ACHN (cell line): ENCODE data around the gene AFM.
A peak's percentile ranks its signal among the peaks of the same experiment; 100 is the strongest.
"Not testable (repeated sequence)": the region's sequence is repeated elsewhere in the genome, so short reads cannot be mapped to it uniquely, and the experiment has no call there.

Source experiments
- DNase-seq: peaks from one replicate; pipeline ENCODE4 v3.0.0-alpha.2; 2015
- in situ Hi-C: cut with HindIII; loops from 2 replicates; pipeline ENCODE4 v1.10.0; 2017; ENCODE audit warnings: low sequenced_read_pairs, low pct_ligation_motif_present, low pct_unique_long_range_greater_than_20kb

The AFM gene

DNA sequence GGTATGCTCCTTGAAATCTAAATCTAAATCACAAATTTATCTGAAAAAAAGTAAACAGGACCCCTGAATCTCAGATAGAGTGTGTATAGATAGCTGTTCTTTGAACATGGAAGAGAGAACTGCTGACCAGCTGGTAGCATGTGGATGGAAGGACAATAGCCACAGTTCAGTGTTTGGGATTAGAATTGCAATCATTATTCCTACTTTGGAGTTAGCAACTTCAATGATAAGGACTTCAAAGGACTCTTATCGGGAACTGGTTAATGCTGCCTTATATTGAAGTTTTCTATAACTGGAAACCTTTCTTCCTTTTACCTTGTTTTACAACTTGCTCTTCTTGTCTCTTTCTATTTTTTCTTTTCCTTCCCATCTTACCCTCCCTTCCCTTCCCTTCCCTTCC, 5.0 kb downstream of the AFM start:
- in situ Hi-C loops, result no loop called here
- DNase-seq, result no peak

DNA sequence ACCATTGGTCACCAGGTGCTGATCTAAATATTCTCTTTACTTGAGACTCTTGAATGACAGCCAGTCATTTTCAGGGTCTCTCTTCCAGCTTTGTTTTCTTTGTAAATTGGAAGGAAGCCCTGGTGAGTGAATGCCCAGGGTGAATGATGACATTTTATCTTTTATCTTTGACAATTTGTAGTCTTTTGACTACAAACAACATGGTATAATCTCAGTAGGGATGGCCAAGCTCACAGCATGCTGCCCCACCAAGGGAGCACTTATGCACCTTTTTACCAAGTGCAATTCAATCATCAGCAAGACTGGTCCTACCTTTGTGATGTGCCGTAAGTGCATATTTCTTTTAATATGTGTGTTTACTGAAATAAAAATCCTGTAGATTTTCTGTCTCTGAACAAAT, 5.7 kb downstream of the AFM start:
- DNase-seq, result no peak
- in situ Hi-C loops, result no loop called here

DNA sequence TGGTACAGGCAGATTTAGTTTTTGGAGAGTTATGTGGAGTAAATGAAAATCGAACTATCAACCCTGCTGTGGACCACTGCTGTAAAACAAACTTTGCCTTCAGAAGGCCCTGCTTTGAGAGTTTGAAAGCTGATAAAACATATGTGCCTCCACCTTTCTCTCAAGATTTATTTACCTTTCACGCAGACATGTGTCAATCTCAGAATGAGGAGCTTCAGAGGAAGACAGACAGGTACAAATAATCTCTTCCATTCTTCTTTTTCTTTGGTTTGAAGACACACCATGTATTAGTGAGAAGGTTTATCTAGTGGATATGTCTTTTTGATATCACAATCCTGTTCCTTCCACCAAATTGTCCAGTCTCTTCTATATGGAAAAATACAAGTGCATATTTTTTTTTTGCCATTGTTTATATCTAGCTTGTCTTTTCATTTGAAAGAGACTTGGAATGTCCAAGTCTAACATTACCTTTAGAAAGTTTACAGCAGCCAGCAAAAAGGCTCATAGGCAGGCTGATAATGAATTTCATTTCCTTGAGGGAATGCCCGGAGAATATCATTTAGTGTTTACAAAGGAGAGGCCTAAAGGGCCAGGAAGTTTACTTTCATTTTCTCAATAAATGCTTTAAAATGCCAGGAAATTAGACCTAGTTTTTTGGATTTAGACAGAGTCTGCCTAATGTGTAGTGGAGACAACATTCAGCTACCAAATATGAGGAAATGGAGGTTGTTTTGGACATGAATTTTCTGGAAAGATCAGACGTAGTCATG, 18.6 kb downstream of the AFM start:
- in situ Hi-C loops, result no loop called here
- peak; percentile 8 for DNase-seq

DNA sequence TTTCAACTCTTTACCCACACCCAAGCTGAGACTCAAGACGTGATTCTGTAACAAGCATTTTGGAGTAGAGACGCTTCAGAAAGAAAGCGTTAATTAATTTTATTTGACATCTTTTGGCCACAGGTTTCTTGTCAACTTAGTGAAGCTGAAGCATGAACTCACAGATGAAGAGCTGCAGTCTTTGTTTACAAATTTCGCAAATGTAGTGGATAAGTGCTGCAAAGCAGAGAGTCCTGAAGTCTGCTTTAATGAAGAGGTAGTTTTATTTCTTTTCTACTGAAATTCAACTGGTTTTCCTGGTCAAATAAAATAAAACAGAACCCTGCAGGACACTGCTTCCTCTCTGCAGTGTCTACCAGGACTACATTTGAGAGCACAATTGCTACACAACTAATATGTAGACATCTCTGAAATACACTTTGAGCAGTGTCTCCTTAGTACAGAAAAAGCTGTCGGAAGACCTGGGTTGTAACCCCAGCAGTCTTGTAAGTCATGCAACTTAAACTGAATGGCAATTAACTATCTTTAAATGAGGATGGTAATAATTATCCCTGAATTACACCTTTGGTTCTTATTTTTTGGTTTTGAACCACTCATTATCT, 20.2 kb downstream of the AFM start:
- DNase-seq, result no peak
- in situ Hi-C loops, result no loop called here

DNA sequence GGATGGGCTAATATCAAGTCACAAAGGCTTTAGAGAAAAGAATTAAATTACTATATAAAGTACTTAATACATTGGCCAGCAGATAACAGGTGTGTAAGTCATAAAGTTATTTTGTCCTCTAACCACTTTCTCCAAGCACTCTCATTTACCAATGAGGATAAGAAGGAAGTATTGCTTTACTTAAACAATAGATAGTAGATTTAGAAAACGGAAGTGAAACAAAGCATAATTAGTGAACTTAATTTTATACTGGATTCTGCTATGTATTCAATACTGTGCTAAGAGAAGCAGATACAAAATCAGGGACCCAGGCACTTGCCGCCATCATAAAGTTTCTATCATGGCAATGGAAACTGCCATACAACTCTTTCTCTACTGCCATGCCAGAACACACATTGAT, 24.0 kb downstream of the AFM start:
- DNase-seq, result no peak
- in situ Hi-C loops, result no loop called here

DNA sequence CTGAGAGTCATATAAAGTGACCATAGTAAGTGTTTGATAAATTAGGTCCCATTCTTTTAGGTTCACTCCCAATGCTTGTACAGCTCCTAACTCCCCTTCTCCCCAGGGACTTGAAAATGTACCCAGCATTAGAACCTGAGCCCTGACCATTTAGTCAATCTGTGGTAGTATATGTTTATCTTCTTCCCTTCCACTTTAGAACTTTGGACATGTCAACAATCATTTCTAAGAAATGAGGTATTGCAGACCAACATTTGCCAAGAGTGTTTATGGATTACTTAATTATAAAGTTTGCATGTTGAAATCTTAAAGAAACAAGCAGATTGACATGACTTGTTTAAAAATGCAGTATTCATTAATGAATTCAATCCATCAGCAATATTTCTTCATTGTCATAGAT, 26.0 kb downstream of the AFM start:
- DNase-seq, result no peak
- in situ Hi-C loops, result no loop called here

DNA sequence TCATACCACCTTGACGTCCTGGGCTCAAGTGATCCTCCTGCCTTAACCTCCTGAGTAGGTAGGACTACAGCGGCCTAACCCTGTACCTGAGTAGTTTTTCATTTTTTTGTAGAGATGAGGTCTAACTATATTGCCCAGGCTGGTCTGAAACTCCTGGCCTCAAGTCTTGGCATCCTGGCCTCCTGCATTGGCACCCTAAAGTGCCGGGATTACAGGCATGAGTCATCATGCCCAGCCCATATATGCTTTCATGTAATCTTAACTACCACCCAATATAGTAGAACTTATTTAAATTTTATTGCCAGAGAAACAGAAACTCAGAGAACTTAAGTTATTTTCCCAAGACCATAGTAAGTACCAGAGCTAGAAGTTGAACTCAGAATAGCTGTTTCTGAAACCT, 27.1 kb downstream of the AFM start:
- in situ Hi-C loops, result no loop called here
- DNase-seq, result no peak

DNA sequence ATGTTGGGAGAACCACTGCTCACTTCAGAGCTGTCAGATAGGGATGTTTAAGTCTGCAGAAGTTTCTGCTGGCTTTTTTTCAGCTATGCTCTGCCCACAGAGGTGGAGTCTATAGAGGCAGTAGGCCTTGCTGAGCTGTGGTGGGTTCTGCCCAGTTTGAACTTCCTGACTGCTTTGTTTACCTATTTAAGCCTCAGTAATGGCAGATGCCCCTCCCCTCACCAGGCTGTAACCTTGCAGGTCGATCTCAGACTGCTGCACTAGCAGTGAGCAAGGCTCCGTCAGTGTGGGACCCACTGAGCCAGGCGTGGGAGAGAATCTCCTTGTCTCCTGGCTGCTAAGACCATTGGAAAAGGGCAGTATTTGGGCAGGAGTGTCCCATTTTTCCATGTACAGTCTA, 36.8 kb downstream of the AFM start:
- in situ Hi-C loops, result no loop called here
- DNase-seq, result no peak

DNA sequence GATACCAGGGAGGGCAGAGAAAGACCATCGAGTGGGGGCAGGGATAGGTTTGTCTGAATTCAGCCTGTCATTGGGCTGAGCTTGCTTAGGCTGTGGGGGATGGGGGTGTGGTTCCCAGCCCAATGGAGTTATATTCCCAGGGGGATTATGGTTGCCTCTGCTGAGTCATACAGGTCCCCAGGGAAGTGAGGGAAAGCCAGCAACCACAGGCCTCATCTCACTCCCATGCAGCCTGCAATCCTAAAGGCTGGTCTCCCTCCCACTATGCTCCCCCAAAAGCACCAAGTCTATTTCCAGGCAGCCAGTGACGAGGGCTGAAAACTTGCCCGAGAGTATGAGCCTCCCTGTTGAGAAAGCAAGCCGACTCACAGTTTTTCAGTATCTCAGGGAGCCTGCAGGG, 39.3 kb downstream of the AFM start:
- no peak for DNase-seq
- in situ Hi-C loops, result no loop called here

DNA sequence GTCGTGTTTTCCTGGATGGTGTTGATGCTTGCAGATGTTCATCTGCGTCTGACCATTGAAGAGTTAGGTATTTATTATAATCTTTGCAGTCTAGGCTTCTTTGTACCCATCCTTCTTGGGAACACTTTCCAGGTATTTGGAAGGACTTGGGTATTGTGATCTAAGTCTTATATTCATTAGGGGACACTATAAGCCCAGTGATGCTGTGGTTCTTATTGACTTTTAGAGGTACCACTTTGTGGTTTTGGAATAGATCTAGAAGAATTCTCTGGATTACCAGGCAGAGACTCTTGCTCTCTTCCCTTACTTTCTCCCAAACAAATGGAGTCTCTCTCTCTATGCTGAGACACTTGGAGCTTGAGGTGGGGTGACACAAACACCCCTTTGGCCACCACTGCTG, 41.6 kb downstream of the AFM start:
- in situ Hi-C loops, result no loop called here
- DNase-seq, result no peak

DNA sequence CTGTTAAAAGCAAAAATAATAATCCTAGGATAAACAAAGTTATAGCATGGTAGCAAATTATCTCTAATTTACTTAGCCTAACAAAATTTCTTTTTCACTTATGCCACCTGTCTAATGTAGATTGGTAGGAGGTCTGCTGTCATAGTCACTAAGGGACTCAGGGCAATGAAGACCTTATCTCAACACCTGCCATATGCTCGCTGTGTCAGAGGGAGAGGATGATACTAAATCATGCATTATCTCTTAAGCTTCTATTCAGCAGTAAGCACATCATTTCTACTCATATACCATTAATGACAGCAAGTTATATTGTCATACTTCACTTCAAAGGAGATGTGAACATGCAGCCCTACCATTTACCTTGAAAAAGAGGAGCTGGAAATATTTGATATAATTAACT, 44.1 kb downstream of the AFM start:
- DNase-seq, result no peak
- in situ Hi-C loops, result no loop called here

DNA sequence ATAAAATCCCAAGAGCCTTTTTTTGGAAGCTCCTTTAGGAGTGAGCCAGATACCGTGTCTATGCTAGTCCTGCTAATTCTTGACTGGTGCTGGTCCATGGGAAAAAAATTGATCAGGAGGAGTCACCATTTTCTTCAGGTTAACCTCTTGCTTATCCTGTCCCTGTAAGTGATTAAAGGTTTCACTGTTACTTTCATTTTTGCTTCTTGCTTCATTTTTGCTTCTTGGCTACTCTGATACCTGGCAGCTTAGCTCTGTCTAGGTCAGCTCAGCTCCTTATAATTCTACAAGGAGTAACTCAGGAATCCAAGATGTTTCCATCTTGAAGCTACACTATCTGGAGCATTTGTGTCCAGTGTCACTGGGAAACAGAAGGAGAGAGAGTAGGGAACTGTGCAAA, 45.7 kb downstream of the AFM start:
- DNase-seq, result no peak
- in situ Hi-C loops, result no loop called here

DNA sequence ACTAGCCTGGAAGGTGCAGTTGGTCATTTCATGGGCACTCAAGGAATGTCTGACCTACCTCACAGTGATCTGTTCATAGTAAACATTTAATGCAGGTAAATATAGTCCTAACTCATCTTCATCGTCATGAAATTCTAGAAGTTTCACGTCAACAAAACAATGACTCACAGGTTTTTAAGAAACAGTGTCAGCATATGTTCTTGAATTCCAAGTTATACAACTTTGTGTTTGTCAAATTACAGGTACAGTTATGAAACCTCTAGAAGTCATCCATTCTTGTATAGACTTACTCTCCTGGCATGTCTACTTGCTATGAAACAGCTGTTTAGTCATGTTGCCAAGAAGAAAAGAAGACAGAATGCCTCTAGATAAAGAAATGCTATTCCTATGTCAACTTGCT, 46.6 kb downstream of the AFM start:
- in situ Hi-C loops, result no loop called here

DNA sequence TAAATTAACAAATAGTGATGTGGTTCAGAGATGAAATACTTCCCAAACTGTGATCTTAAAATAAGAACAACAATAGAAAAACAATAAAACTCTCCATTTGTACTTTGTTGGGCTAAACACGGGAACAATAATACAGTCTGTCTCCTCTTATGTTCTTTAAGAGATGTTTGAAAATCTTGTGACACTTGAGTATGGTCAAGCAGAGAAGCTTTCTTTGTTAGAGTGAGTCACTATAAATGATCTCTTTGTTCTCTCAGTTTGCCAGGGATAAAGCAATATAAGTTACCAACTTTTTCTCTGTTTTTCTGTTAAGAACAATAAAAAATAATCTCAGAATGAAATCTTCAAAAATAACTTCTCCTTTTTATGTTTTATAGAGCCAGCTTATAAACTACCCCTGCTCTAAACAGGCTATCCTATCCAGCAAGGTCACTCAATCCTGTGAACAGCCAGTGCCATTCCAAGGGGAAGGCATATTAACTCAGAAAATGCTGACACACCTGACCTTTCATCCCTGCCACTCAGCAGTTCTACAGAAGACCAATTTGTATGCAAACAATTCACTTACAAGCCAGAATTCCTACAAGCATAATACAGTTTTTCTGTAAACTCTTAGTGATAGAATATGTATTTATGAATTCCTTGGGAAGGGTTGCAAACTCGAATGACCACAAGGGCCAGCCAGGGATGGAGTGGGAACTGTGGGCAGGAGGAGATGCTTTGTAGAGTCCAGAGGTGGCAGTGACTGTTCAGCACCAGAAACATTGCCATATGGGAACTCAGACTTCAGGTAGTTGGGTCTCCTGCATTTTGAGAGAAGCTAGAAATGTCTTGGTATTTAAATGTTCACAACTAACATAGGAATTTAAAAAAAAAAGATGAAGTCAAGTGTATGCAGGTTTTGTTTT, 52.2 kb downstream of the AFM start:
- in situ Hi-C loops, result no loop called here
- no peak for DNase-seq

More for the DNA sequence above, 46.6 kb downstream of the AFM start:
- no peak for DNase-seq

DNA sequence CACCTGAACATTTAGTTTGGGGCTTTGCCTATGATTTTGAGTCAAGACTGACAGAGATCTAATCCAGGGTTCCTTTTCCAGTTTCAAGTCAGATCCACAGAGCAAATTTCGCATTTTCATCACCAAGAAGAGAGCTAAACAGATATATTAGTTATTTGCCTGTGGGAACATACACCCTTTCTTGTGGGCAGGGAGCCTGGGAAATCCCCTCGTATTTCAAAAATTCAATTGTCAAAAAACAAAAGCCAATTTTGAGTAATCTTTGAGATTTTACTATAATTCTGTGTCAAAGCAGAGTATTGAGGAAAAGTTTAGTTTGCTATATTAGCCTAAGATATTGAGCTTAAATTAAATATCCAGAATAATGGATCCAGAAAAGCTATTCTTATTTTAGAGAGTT, 56.6 kb downstream of the AFM start:
- DNase-seq, result no peak
- in situ Hi-C loops, result no loop called here

DNA sequence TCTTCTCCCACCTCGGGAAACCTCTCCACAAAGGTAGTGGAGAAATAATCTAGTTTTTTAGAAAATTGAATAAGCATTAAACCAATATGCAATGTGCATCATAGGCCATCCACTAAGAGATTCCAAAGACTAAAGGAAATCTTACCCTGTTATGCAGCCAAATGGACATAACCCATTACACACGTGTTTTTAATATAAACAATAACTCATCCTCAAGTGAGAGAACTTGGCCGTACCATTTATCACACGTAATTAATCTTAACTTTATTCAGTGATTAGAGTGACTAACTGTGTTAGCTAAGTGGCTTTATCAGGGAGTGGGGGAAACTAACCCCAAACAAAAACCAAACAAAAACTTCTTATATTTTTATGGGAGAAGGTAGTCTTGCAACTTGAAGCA, 57.8 kb downstream of the AFM start:
- DNase-seq, result no peak
- in situ Hi-C loops, result no loop called here

DNA sequence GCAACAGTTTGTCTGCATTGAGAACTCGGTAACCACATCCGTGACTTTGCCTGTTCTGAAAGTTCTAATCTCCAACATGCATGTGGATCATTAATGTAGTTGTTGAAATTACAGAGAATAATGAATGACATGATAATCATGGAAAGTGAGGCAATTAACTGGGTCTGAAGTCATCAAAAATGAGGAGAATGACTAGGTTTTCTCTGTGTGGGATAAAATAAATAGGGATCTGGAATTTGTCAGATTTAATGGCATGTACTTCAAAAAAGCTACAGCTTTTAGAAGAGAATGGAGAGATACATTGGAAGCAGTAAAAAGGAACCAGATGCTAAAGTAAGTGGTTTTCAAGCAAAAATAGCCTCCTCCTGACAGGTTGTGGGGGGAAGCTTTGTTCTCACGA, 59.3 kb downstream of the AFM start:
- no peak for DNase-seq
- in situ Hi-C loops, result no loop called here

DNA sequence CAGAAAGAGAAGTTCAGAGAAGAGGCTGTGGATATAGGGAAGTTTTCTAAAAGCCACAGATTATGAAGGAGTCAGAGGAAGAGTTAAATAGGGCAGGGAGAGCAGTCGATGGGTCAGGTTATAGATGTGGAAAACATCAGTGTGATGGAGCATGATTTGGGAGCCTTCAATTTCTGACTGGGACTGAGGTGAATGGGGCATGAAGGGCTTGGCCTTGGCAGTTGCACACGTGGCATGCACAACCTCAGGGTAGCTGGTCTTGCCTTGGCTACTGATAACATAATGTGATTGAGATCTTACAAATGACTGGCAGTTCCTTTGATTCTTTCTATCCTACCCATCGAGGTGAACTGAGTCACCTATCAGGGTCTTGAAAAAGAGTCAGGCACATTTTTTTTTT, 59.7 kb downstream of the AFM start:
- in situ Hi-C loops, result no loop called here
- DNase-seq, result no peak

DNA sequence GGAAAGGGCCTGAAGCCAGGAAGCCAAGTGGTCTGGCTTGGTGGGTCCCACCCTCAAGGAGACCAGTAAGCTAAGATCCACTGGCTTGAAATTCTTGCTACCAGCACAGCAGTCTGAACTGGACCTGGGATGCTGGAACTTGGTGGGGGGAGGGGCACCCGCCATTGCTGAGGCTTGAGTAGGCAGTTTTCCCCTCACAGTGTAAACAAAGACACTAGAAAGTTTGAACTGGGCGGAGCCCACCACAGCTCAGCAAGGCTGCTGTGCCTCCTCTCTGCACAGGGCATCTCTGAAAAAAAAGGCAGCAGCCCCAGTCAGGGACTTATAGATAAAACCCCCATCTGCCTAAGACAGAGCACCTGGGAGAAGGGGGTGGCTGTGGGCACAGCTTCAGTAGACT, 63.1 kb downstream of the AFM start:
- in situ Hi-C loops, result no loop called here
- DNase-seq, result no peak

DNA sequence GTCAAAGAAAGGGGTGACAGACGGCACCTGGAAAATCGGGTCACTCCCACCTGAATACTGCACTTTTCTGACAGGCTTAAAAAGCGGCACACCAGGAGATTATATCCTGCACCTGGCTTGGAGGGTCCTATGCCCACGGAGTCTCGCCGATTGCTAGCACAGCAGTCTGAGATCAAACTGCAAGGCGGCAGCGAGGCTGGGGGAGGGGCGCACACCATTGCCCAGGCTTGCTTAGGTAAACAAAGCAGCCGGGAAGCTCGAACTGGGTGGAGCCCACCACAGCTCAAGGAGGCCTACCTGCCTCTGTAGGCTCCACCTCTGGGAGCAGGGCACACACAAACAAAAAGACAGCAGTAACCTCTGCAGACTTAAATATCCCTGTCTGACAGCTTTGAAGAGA, 69.3 kb downstream of the AFM start:
- DNase-seq, in situ Hi-C loops: not testable (repeated sequence)
